HEK293 (cell line): Measurements from ENCODE around the gene WNK4.

ENCODE experiments used
- CTCF ChIA-PET: fragments of 350-600 bp; formaldehyde crosslinking; extraction: SDS; loops from one replicate; lab custom pipeline; 2021; ENCODE audit warnings: antibody characterized with exemption; lab: Yijun Ruan, JAX
- POLR2A ChIA-PET: fragments of 300-600 bp; formaldehyde crosslinking; extraction: SDS; loops from one replicate; lab custom pipeline; 2020; ENCODE audit warnings: antibody characterized with exemption, inconsistent platforms; lab: Yijun Ruan, JAX
- H3K27ac ChIP-seq: fragments of 200-500 bp; sonication (Bioruptor generic); 2 replicates; pipeline ENCODE4 v1.5.1; 2014; ENCODE audit warnings: low read depth, low read length, control low read depth, inconsistent platforms; ENCODE audit errors: extremely low read depth
- H3K36me3 ChIP-seq, 2 experiments: fragments of 200-500 bp in 1 of 2; sonication (Bioruptor generic) in 1 of 2; 1 replicate in 1 of 2; 2 replicates in 1 of 2; pipeline ENCODE4 v1.5.1; 2014 to 2017; ENCODE audit warnings: inconsistent platforms in 2 of 2, low read length in 2 of 2; ENCODE audit not compliant: control insufficient read depth in 2 of 2, insufficient read depth in 1 of 2
- H3K4me1 ChIP-seq: fragments of 200-500 bp; sonication (Bioruptor generic); 2 replicates; pipeline ENCODE4 v1.5.1; 2014; ENCODE audit warnings: mild to moderate bottlenecking, low read length, inconsistent platforms; ENCODE audit not compliant: control insufficient read depth, insufficient read depth
- H3K4me3 ChIP-seq: 2 replicates; pipeline ENCODE4 v1.5.1; 2011; ENCODE audit warnings: low read depth, mild to moderate bottlenecking, control low read depth, low read length, moderate library complexity
- H3K9me3 ChIP-seq: fragments of 200-500 bp; sonication (Bioruptor generic); 2 replicates; pipeline ENCODE4 v1.5.1; 2014; ENCODE audit warnings: low read depth, low read length, inconsistent platforms; ENCODE audit not compliant: control insufficient read depth, insufficient read depth
- GLI4 ChIP-seq: fragments of 450-650 bp; formaldehyde crosslinking; IDR thresholded peaks from 2 replicates; pipeline ENCODE4 v1.5.1; 2016; ENCODE audit warnings: missing biosample characterization, missing genetic modification characterization
- HOXC10 ChIP-seq: sonication (generic); formaldehyde crosslinking; IDR thresholded peaks from 2 replicates; pipeline ENCODE4 v1.8.1; 2023; ENCODE audit warnings: mild to moderate bottlenecking, missing genetic modification reagents
- HOXD13 ChIP-seq: sonication (generic); formaldehyde crosslinking; IDR thresholded peaks from 2 replicates; pipeline ENCODE4 v1.8.0; 2022; ENCODE audit warnings: missing genetic modification reagents, borderline replicate concordance
- KLF7 ChIP-seq: fragments of 450-650 bp; formaldehyde crosslinking; IDR thresholded peaks from 2 replicates; pipeline ENCODE4 v1.5.1; 2016; ENCODE audit warnings: missing biosample characterization, missing genetic modification characterization, borderline replicate concordance
- SALL2 ChIP-seq: fragments of 450-650 bp; formaldehyde crosslinking; IDR thresholded peaks from 2 replicates; pipeline ENCODE4 v1.5.0; 2017; ENCODE audit warnings: missing biosample characterization, mild to moderate bottlenecking, missing genetic modification characterization, borderline replicate concordance
- ZNF202 ChIP-seq: fragments of 450-650 bp; formaldehyde crosslinking; IDR thresholded peaks from 2 replicates; pipeline ENCODE4 v1.5.1; 2016; ENCODE audit warnings: missing biosample characterization, missing genetic modification characterization, borderline replicate concordance
- ZNF473 ChIP-seq: fragments of 450-650 bp; formaldehyde crosslinking; IDR thresholded peaks from 2 replicates; pipeline ENCODE4 v1.5.1; 2017; ENCODE audit warnings: missing biosample characterization, missing genetic modification characterization
- ZNF521 ChIP-seq: fragments of 450-650 bp; formaldehyde crosslinking; IDR thresholded peaks from 2 replicates; pipeline ENCODE4 v1.5.1; 2017; ENCODE audit warnings: missing biosample characterization, mild to moderate bottlenecking, missing genetic modification characterization
- ZNF585B ChIP-seq: fragments of 450-650 bp; formaldehyde crosslinking; IDR thresholded peaks from 2 replicates; pipeline ENCODE4 v1.5.1; 2016; ENCODE audit warnings: missing biosample characterization, missing genetic modification characterization
- ZNF600 ChIP-seq: fragments of 450-650 bp; formaldehyde crosslinking; IDR thresholded peaks from 2 replicates; pipeline ENCODE4 v1.5.1; 2016; ENCODE audit warnings: missing biosample characterization, missing genetic modification characterization
- ZNF629 ChIP-seq: fragments of 450-650 bp; formaldehyde crosslinking; IDR thresholded peaks from 2 replicates; pipeline ENCODE4 v1.5.1; 2017; ENCODE audit warnings: missing biosample characterization, missing genetic modification characterization
- ZNF747 ChIP-seq: fragments of 450-650 bp; formaldehyde crosslinking; IDR thresholded peaks from 2 replicates; pipeline ENCODE4 v1.5.1; 2016; ENCODE audit warnings: missing biosample characterization, missing genetic modification characterization
- ZNF777 ChIP-seq: fragments of 450-650 bp; formaldehyde crosslinking; IDR thresholded peaks from 2 replicates; pipeline ENCODE4 v1.5.1; 2017; ENCODE audit warnings: missing biosample characterization, missing genetic modification characterization, borderline replicate concordance
- TF ChIP-seq, protein P1 (sequence below): fragments of 450-650 bp; formaldehyde crosslinking; IDR thresholded peaks from 2 replicates; pipeline ENCODE4 v1.5.1; 2016; ENCODE audit warnings: missing biosample characterization, missing genetic modification characterization
- TF ChIP-seq, protein P2 (sequence below): fragments of 450-650 bp; formaldehyde crosslinking; IDR thresholded peaks from 2 replicates; pipeline ENCODE4 v1.5.1; 2016; ENCODE audit warnings: missing biosample characterization, missing genetic modification characterization
- TF ChIP-seq, protein P3 (sequence below): fragments of 450-650 bp; formaldehyde crosslinking; IDR thresholded peaks from 2 replicates; pipeline ENCODE4 v1.5.1; 2016; ENCODE audit warnings: missing biosample characterization, missing genetic modification characterization
- TF ChIP-seq, protein P4 (sequence below): fragments of 450-650 bp; formaldehyde crosslinking; IDR thresholded peaks from 2 replicates; pipeline ENCODE4 v1.5.1; 2016; ENCODE audit warnings: missing biosample characterization, missing genetic modification characterization
- TF ChIP-seq, protein P5 (sequence below): fragments of 450-650 bp; formaldehyde crosslinking; IDR thresholded peaks from 2 replicates; pipeline ENCODE4 v1.5.1; 2017; ENCODE audit warnings: missing biosample characterization, missing genetic modification characterization
- TF ChIP-seq, protein P6 (sequence below): fragments of 450-650 bp; formaldehyde crosslinking; IDR thresholded peaks from 2 replicates; pipeline ENCODE4 v1.5.1; 2016; ENCODE audit warnings: missing biosample characterization, missing genetic modification characterization

The WNK4 gene

DNA sequence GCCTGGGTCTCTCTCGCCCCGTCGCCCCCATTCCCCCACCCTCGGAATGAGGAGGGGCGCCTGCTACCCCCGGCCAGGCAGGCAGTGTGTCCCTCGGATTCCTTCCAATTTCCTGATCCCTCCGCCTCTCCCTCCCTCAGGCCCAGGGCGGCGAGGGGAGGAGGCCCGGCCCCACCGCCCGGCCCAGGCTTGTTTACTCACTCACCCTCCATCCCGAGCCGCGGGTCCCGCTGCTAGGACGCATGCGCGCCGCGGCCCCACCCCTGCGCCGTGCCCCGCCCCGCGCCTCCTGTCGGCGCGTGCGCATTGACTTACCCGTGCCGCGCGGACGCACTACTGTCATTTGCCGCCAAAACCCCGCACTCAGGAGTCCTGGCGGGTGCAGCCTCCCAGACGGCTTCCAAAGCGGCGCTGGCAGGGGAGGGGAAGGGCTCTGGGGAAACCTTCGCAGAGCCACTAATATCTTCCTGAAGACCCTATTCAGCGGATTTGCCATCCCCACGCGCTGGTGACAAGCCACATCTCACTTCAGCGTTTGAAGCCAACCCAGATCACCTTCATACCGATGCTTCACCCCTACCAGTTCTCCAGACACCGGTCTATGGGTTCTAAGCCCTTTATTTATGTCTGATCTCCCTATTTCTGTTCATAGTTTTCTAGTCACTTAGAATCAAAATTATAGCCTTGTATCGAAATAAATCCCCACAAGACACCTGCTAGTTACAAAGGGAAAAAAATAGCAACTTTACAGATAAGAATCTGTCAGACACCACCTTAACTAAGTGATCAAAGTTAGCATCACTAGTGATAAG is 35.4 kb upstream of the WNK4 start, which contains the start of gene EZH1 (continued):
- TF ChIP-seq ZNF747 (tag by site-specific recombination) (no peak), ZNF629 (tag by site-specific recombination) (no peak), GLI4 (no peak), KLF7 (0 out of 2 replicates have a peak, but pooled peaks have one; percentile 2), ZNF777 (peak; percentile 92), ZNF202 (tag by site-specific recombination) (no peak)
- TF ChIP-seq, protein P1, sequence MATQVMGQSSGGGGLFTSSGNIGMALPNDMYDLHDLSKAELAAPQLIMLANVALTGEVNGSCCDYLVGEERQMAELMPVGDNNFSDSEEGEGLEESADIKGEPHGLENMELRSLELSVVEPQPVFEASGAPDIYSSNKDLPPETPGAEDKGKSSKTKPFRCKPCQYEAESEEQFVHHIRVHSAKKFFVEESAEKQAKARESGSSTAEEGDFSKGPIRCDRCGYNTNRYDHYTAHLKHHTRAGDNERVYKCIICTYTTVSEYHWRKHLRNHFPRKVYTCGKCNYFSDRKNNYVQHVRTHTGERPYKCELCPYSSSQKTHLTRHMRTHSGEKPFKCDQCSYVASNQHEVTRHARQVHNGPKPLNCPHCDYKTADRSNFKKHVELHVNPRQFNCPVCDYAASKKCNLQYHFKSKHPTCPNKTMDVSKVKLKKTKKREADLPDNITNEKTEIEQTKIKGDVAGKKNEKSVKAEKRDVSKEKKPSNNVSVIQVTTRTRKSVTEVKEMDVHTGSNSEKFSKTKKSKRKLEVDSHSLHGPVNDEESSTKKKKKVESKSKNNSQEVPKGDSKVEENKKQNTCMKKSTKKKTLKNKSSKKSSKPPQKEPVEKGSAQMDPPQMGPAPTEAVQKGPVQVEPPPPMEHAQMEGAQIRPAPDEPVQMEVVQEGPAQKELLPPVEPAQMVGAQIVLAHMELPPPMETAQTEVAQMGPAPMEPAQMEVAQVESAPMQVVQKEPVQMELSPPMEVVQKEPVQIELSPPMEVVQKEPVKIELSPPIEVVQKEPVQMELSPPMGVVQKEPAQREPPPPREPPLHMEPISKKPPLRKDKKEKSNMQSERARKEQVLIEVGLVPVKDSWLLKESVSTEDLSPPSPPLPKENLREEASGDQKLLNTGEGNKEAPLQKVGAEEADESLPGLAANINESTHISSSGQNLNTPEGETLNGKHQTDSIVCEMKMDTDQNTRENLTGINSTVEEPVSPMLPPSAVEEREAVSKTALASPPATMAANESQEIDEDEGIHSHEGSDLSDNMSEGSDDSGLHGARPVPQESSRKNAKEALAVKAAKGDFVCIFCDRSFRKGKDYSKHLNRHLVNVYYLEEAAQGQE (tag by site-specific recombination): 0 out of 2 replicates have a peak, but pooled peaks have one; percentile 29
- TF ChIP-seq, protein P2, sequence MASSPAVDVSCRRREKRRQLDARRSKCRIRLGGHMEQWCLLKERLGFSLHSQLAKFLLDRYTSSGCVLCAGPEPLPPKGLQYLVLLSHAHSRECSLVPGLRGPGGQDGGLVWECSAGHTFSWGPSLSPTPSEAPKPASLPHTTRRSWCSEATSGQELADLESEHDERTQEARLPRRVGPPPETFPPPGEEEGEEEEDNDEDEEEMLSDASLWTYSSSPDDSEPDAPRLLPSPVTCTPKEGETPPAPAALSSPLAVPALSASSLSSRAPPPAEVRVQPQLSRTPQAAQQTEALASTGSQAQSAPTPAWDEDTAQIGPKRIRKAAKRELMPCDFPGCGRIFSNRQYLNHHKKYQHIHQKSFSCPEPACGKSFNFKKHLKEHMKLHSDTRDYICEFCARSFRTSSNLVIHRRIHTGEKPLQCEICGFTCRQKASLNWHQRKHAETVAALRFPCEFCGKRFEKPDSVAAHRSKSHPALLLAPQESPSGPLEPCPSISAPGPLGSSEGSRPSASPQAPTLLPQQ (tag by site-specific recombination): peak; percentile 94
- TF ChIP-seq, protein P3, sequence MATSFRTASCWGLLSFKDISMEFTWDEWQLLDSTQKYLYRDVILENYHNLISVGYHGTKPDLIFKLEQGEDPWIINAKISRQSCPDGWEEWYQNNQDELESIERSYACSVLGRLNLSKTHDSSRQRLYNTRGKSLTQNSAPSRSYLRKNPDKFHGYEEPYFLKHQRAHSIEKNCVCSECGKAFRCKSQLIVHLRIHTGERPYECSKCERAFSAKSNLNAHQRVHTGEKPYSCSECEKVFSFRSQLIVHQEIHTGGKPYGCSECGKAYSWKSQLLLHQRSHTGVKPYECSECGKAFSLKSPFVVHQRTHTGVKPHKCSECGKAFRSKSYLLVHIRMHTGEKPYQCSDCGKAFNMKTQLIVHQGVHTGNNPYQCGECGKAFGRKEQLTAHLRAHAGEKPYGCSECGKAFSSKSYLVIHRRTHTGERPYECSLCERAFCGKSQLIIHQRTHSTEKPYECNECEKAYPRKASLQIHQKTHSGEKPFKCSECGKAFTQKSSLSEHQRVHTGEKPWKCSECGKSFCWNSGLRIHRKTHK (tag by site-specific recombination): no peak
- TF ChIP-seq, protein P4, sequence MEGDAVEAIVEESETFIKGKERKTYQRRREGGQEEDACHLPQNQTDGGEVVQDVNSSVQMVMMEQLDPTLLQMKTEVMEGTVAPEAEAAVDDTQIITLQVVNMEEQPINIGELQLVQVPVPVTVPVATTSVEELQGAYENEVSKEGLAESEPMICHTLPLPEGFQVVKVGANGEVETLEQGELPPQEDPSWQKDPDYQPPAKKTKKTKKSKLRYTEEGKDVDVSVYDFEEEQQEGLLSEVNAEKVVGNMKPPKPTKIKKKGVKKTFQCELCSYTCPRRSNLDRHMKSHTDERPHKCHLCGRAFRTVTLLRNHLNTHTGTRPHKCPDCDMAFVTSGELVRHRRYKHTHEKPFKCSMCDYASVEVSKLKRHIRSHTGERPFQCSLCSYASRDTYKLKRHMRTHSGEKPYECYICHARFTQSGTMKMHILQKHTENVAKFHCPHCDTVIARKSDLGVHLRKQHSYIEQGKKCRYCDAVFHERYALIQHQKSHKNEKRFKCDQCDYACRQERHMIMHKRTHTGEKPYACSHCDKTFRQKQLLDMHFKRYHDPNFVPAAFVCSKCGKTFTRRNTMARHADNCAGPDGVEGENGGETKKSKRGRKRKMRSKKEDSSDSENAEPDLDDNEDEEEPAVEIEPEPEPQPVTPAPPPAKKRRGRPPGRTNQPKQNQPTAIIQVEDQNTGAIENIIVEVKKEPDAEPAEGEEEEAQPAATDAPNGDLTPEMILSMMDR (tag by site-specific recombination): no peak

DNA sequence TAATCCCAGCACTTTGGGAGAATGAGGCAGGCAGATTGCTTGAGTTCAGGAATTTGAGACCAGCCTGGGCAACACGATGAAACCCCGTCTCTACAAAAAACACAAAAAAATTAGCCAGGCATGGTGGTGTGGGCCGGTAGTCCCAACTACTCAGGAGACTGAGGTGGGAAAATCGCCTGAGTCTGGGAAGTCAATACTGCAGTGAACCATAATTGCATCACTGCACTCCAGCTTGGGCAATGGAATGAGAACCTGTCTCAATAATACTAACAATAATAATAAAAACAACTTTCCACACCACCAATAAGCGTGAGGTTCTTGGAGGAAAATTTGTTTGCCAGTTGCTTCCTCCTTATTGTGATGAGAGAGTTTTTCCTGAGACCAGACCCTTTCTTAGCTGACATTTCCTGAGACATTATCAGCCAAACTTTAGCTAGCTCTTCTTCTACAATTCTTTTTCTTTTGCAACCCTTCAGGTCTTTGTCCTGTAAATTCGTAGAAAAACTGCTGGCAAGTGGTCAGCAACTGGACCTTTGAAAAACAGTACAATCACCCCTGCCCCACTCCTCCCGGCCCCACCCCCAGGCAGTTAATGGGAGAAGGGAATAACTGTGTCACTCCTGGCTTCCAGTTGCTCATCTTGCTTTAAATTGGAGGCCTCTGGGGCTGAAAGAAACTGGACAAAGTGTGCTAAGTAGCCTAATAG is 32.1 kb upstream of the WNK4 start:
- no peaks in the 10 kb centered on the region; a peak in 1 of 3 replicates for H3K36me3 ChIP-seq
- H3K4me1 ChIP-seq: peaks cover 9% of the 10 kb centered on the region
- ChIA-PET POLR2A (interaction anchor here (0.6 to 0.8 kb wide), 2 partner anchors 11 to 17 kb away, joined by 3 to 4 read pairs; no protein-coding TSS in a partner anchor), CTCF (interaction anchor here (0.6 to 3.6 kb wide), 4 partner anchors 13 to 150 kb away, joined by 3 to 30 read pairs (median 6); partner anchors contain the start of gene RAMP2)
- no peaks in the 10 kb centered on the region for H3K9me3 ChIP-seq
- no peak overlapping the region for H3K27ac ChIP-seq
- no peak for TF ChIP-seq SALL2 (tag by site-specific recombination)
- no peak for TF ChIP-seq ZNF585B (tag by site-specific recombination)
- no peak for TF ChIP-seq HOXC10 (CRISPR knock-in tag)
- TF ChIP-seq, protein P5, sequence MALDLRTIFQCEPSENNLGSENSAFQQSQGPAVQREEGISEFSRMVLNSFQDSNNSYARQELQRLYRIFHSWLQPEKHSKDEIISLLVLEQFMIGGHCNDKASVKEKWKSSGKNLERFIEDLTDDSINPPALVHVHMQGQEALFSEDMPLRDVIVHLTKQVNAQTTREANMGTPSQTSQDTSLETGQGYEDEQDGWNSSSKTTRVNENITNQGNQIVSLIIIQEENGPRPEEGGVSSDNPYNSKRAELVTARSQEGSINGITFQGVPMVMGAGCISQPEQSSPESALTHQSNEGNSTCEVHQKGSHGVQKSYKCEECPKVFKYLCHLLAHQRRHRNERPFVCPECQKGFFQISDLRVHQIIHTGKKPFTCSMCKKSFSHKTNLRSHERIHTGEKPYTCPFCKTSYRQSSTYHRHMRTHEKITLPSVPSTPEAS (tag by site-specific recombination): no peak
- no peak for TF ChIP-seq ZNF473 (tag by site-specific recombination)
- TF ChIP-seq, protein P6, sequence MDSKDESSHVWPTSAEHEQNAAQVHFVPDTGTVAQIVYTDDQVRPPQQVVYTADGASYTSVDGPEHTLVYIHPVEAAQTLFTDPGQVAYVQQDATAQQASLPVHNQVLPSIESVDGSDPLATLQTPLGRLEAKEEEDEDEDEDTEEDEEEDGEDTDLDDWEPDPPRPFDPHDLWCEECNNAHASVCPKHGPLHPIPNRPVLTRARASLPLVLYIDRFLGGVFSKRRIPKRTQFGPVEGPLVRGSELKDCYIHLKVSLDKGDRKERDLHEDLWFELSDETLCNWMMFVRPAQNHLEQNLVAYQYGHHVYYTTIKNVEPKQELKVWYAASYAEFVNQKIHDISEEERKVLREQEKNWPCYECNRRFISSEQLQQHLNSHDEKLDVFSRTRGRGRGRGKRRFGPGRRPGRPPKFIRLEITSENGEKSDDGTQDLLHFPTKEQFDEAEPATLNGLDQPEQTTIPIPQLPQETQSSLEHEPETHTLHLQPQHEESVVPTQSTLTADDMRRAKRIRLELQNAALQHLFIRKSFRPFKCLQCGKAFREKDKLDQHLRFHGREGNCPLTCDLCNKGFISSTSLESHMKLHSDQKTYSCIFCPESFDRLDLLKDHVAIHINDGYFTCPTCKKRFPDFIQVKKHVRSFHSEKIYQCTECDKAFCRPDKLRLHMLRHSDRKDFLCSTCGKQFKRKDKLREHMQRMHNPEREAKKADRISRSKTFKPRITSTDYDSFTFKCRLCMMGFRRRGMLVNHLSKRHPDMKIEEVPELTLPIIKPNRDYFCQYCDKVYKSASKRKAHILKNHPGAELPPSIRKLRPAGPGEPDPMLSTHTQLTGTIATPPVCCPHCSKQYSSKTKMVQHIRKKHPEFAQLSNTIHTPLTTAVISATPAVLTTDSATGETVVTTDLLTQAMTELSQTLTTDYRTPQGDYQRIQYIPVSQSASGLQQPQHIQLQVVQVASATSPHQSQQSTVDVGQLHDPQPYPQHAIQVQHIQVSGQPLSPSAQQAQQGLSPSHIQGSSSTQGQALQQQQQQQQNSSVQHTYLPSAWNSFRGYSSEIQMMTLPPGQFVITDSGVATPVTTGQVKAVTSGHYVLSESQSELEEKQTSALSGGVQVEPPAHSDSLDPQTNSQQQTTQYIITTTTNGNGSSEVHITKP (tag by site-specific recombination): peak; percentile 32; the same call in 1 of the 2 replicates
- no peak for TF ChIP-seq HOXD13 (CRISPR knock-in tag)
- TF ChIP-seq ZNF521 (tag by site-specific recombination): no peak
- TF ChIP-seq ZNF600 (tag by site-specific recombination): no peak
- no peak overlapping the region for H3K4me3 ChIP-seq
